ENCODE data around the gene PSME3. TPM values are rescaled to one million over a fixed set of nuclear protein-coding genes. Genes with fewer than 3 reads are reported as not detected.
"Not testable (repeated sequence)": the region's sequence is repeated elsewhere in the genome, so short reads cannot be mapped to it uniquely, and the experiment has no call there.

The PSME3 gene
- total RNA-seq, 1 experiment from 2014 or later: 120 TPM

DNA sequence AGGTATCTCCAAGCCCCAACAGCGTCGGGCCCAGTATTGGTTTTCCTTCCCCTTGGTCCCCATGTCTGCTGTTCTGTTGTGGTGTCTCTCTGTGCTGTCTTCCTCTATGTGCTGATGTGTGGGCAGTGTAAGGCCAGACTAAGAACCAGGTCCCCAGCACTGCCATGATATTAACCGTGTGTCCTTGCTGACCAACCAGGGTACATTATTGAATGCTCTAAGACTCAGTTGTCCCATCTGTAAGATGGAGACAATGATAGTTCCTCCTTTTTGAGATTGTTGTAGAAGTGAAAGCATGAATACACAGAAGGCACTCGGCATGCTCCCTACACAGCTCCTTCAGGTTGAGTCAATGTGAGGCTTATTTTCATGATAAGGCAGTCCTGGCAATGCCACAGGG, 38.5 kb downstream of the PSME3 start:
- TF ChIP-seq, protein P1, sequence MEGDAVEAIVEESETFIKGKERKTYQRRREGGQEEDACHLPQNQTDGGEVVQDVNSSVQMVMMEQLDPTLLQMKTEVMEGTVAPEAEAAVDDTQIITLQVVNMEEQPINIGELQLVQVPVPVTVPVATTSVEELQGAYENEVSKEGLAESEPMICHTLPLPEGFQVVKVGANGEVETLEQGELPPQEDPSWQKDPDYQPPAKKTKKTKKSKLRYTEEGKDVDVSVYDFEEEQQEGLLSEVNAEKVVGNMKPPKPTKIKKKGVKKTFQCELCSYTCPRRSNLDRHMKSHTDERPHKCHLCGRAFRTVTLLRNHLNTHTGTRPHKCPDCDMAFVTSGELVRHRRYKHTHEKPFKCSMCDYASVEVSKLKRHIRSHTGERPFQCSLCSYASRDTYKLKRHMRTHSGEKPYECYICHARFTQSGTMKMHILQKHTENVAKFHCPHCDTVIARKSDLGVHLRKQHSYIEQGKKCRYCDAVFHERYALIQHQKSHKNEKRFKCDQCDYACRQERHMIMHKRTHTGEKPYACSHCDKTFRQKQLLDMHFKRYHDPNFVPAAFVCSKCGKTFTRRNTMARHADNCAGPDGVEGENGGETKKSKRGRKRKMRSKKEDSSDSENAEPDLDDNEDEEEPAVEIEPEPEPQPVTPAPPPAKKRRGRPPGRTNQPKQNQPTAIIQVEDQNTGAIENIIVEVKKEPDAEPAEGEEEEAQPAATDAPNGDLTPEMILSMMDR (conservative IDR thresholded peaks at IDR 0.05; ENCODE audit: low read depth, low read length): no peak
- no peak for TF ChIP-seq EZH2 (IDR thresholded peaks at IDR 0.05; ENCODE audit: borderline replicate concordance, low read depth, low read length, poor library complexity, severe bottlenecking)
- Histone ChIP-seq H3K9me3 (ENCODE audit: low read depth, low read length, poor library complexity, severe bottlenecking) (no peaks in the 10 kb centered on the region), H3K27me3 (replicated peaks; ENCODE audit: insufficient read depth, low read depth, low read length, poor library complexity) (no peaks in the 10 kb centered on the region), H3K36me3 (ENCODE audit: insufficient read depth, low read length, poor library complexity, severe bottlenecking) (no peaks in the 10 kb centered on the region), H3K4me1 (ENCODE audit: insufficient read depth, low read length, poor library complexity, severe bottlenecking) (no peaks in the 10 kb centered on the region), H3K27ac (ENCODE audit: low read depth, low read length, poor library complexity, severe bottlenecking) (no peak overlapping the region), H3K4me3 (ENCODE audit: low read depth, low read length, poor library complexity, severe bottlenecking) (no peak overlapping the region)
- CTCF ChIA-PET: no interaction called here
- intact Hi-C loops (cut with micrococcal nuclease; ENCODE audit: unreplicated experiment): no loop called here
- DNase-seq (ENCODE audit: low spot score): no peak
- POLR2A ChIA-PET (ENCODE audit: low non-redundant PET): no interaction called here
- no TSS peak for BruUV-seq (replicated peaks)

DNA sequence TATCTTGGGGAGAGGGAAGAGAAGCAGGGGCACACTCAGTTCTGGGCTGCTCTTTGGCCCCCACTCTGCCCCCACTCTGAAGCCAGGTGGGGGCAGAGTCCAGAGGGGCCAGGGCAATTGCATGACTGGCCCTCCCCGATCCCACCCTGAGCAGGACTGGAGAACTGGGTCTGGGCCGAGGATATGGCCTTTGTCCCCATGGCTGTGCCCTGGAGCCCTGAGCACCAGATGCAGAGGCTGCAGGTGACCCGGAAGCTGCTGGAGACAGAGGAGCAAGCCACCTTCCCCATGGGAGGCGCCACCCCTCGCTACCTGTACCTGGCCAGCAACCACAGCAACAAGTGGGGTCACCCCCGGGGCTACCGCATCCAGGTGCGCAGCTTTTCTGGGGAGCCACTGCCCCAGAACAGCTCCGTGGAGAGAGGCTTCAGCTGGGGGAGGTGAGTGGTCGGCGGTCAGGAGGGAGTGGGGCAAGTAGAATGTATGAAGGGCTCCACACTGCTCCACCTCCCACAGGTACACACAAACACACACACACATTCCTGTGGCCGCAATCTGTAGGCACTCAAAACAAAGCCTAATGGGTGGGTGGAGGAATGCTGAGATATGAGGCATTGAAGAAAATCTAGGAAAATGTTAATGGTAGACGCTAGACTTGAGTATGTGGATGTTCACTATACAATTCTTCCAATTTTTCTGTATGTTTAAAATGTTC, 39.2 kb downstream of the PSME3 start:
- Histone ChIP-seq H3K4me1 (ENCODE audit: insufficient read depth, low read length, poor library complexity, severe bottlenecking) (no peaks in the 10 kb centered on the region), H3K9me3 (ENCODE audit: low read depth, low read length, poor library complexity, severe bottlenecking) (no peaks in the 10 kb centered on the region), H3K27ac (ENCODE audit: low read depth, low read length, poor library complexity, severe bottlenecking) (no peak overlapping the region), H3K36me3 (ENCODE audit: insufficient read depth, low read length, poor library complexity, severe bottlenecking) (no peaks in the 10 kb centered on the region), H3K27me3 (replicated peaks; ENCODE audit: insufficient read depth, low read depth, low read length, poor library complexity) (no peaks in the 10 kb centered on the region), H3K4me3 (ENCODE audit: low read depth, low read length, poor library complexity, severe bottlenecking) (no peak overlapping the region)
- TF ChIP-seq EZH2 (IDR thresholded peaks at IDR 0.05; ENCODE audit: borderline replicate concordance, low read depth, low read length, poor library complexity, severe bottlenecking): no peak
- TF ChIP-seq, protein P1 (conservative IDR thresholded peaks at IDR 0.05; ENCODE audit: low read depth, low read length): no peak
- no peak for DNase-seq (ENCODE audit: low spot score)
- ChIA-PET CTCF (no interaction called here), POLR2A (ENCODE audit: low non-redundant PET) (no interaction called here)
- intact Hi-C loops (cut with micrococcal nuclease; ENCODE audit: unreplicated experiment): no loop called here
- BruUV-seq (replicated peaks): no TSS peak

DNA sequence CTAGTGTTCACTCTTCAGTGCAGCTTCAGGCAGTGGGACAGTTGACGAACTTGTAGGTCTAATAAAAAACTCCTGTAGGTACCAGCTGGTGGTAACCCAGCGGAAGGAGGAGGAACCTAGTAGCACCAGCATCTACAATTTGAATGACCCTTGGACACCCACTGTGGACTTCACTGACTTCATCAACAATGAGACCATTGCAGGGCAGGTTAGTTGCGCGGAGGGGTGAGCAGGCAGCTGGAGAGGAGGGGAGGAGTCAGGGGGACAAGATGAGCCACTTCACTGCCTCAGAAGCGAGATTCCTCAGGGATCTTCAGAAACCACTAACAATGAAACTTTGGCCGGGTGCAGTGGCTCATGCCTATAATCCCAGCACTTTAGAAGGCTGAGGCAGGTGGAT, 40.1 kb downstream of the PSME3 start:
- no peak for DNase-seq (ENCODE audit: low spot score)
- Histone ChIP-seq H3K27me3 (replicated peaks; ENCODE audit: insufficient read depth, low read depth, low read length, poor library complexity) (no peaks in the 10 kb centered on the region), H3K36me3 (ENCODE audit: insufficient read depth, low read length, poor library complexity, severe bottlenecking) (no peaks in the 10 kb centered on the region), H3K4me3 (ENCODE audit: low read depth, low read length, poor library complexity, severe bottlenecking) (no peak overlapping the region), H3K9me3 (ENCODE audit: low read depth, low read length, poor library complexity, severe bottlenecking) (no peaks in the 10 kb centered on the region), H3K27ac (ENCODE audit: low read depth, low read length, poor library complexity, severe bottlenecking) (no peak overlapping the region), H3K4me1 (ENCODE audit: insufficient read depth, low read length, poor library complexity, severe bottlenecking) (no peaks in the 10 kb centered on the region)
- no TSS peak for BruUV-seq (replicated peaks)
- no peak for TF ChIP-seq EZH2 (IDR thresholded peaks at IDR 0.05; ENCODE audit: borderline replicate concordance, low read depth, low read length, poor library complexity, severe bottlenecking)
- TF ChIP-seq, protein P1 (conservative IDR thresholded peaks at IDR 0.05; ENCODE audit: low read depth, low read length): no peak
- POLR2A ChIA-PET (ENCODE audit: low non-redundant PET): no interaction called here
- intact Hi-C loops (cut with micrococcal nuclease; ENCODE audit: unreplicated experiment): no loop called here
- CTCF ChIA-PET: interaction anchor here (0.6 kb wide), 1 partner anchor 19 kb away, joined by 12 read pairs; no protein-coding TSS in a partner anchor

GRCh38 chr17:42873932-42874695, 40.9 kb downstream of the PSME3 start:
- H3K27me3 ChIP-seq (replicated peaks; ENCODE audit: insufficient read depth, low read depth, low read length, poor library complexity); DNase-seq (ENCODE audit: low spot score); intact Hi-C loops (cut with micrococcal nuclease; ENCODE audit: unreplicated experiment); POLR2A ChIA-PET (ENCODE audit: low non-redundant PET); CTCF ChIA-PET; H3K27ac ChIP-seq (ENCODE audit: low read depth, low read length, poor library complexity, severe bottlenecking); H3K9me3 ChIP-seq (ENCODE audit: low read depth, low read length, poor library complexity, severe bottlenecking); BruUV-seq (replicated peaks); H3K4me3 ChIP-seq (ENCODE audit: low read depth, low read length, poor library complexity, severe bottlenecking); H3K4me1 ChIP-seq (ENCODE audit: insufficient read depth, low read length, poor library complexity, severe bottlenecking); H3K36me3 ChIP-seq (ENCODE audit: insufficient read depth, low read length, poor library complexity, severe bottlenecking): not testable (repeated sequence)

All from A673 (cell line).